GM21360 (cell line): ENCODE data around the gene RHO.

Experiments used
- ATAC-seq: cut with Tn5 transposase; IDR thresholded peaks from one replicate; pipeline ENCODE4 v1.9.1; 2021; ENCODE audit warnings: mild to moderate bottlenecking, moderate library complexity; ENCODE audit not compliant: unreplicated experiment

RHO gene

DNA sequence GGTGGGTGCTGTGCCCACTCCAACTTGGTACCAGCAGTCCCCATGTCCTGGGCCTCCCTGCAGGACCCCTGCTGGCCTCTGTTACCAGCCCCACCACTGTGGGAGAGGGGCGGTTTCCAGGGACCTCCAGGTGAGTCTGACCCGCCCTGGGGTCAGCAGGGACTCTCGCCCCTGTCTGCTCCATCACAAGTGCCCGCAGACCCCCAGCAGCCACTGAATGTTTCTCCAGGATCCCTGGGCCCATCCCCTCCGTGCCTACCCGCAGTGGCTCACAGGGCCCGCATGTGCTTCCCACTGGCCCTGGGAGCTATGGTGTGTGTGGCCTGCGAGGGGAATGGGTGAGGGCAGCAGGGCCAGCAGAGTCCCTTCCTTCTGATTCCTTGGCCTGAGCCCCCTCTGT is 9.9 kb upstream of the RHO start:
- no peak for ATAC-seq

DNA sequence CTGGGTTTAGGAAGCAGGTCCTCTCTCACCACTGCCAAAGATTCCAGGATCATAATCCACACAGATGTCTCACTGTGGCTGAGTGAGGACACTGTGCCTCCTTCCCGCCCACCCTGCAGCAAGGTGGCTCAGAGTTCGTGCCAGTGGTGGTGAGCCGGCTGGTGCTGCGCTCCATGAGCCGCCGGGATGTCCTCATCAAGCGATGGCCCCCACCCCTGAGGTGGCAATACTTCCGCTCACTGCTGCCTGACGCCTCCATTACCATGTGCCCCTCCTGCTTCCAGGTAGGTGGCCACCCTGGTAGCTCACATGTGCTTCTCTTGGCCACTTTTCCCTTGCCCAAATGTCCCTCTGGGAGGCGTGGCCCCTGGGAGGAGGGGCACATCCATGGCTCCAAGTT is 9.0 kb upstream of the RHO start:
- ATAC-seq: no peak

DNA sequence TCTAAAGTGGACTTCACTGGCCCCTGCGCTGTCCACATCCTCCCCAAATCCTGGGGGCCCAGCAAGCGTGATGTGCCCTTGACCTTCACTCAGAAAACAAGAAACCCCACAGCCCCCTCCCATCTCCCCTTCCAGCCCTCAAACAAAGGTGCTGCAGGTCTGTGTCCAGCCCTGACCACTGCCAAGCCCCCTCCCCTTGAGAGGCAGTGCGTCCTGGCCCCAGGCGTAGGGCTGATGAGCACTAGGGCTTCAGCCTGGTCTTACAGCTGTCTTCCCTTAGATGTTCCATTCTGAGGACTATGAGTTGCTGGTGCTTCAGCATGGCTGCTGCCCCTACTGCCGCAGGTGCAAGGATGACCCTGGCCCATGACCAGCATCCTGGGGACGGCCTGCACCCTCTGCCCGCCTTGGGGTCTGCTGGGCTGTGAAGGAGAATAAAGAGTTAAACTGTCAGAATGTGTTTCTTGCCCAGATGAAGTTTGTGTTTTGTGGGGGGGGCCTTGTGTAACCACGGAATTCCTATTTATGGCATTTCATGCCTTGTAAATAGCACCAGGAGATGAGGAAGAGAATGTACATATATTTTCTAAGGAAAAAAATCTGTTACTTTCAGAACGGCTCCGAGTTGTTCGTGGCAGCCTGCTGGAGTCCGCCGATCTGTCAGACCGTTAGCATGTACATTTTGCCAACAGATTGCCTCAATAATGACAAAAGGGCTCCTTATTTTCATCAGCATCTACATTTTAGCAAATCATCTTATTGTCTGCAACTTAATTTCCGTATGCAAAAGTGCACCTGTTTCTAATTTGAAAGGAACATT is 8.3 kb upstream of the RHO start:
- ATAC-seq: no peak

DNA sequence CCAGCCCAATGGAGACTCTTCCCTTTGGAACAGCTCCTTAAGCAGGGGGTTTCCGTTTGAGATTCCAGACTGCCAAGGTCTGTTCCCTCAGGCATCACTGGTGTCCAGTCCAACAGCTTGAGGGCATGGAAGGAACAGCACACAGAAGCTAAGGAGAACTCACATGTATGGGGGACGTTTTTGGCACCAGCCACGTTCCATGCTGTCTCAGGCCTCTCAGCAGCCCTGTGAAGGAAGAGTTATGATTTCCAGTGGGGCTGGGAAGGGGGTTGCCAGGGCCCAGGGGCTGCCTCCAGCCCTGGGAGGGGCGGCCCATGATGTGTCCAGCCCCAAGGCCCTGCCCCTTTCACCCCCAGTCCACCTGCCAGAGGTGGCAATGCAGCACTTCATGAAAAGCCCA is 7.5 kb upstream of the RHO start:
- ATAC-seq: no peak

DNA sequence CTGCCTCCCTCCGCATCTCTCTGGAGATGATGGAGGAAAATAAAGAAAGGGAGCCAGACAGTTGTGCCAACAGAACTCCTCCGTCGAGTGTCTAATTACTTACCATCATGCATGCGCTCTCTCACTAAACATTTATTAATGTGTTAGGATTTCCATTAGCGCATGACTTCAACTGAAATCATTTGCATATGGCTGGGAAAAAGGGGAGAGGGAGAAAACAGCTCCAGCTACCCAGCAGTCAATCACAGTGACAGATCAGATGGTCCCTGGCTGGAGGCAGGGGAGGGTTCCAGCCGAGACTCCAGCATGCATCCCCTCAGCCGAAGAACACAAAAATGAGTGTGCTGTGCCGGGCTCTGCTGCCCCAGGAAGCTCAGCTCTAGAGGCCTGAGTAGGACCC is 6.8 kb upstream of the RHO start:
- no peak for ATAC-seq

DNA sequence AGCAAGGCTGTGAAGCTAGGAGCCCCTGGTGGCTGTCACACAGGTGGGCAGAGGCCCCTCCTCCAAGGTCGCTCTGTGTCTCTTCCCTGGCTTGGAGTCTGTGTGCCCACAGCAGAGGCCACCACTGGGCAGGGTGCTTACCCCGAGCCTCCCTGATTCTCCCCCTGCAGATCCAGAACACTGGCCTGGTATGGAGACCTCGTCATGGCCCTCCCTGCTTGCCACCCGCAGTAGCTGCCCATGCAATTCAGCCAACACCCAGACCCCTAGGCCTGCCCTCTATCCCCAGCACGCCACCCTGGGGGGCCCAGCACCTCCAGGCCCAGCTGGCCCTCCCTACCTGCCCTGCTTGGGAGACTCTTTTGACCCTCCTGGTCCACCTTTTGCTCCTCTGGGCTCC is 5.5 kb upstream of the RHO start:
- ATAC-seq: no peak

DNA sequence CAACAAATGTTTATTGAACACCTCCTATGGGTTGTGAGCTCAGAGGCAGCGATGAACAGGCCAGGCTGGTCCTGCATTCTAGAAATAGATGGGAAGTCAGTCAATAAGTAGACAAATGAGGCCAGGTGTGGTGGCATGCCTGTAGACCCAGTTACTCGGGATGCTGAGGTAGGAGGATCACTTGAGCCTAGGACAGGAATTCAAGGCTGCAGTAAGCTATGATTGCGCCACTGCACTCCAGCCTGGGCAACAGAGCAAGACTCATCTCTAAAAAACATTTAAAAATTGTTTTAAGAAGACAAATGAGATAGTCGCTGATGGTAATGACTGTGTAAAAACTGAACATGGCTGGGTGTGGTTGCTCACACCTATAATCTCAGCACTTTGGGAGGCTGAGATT is 4.4 kb upstream of the RHO start:
- ATAC-seq: no peak

DNA sequence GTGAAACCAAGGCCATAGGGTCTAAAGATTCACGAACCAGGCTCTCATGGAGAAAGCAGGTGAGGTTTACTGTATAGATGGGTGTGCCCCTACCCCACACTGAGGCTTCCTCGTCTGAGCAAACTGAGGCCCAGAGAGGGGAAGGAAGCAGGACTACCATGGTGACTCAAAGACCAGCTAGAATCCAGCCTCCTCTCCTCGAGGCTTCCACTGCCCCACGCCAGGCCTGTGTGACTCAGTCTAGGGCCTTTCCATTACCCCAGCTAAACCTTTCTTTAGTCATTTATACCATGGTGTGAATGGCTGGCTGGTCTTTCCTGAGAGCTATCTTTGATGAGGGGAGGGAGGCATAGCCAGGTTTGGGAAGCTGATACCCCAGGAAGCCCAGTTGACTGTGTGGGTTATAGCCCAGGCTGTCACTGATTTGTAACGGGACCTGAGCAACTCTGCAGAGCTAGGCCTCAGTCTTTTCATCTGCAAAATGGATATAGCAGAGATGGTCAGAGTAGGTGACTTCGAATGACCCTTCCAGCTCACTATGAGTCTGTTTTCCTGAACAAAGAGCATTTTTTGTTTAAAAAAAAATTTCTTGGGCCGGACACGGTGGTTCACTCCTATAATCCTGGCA is 3.0 kb upstream of the RHO start:
- no peak for ATAC-seq

DNA sequence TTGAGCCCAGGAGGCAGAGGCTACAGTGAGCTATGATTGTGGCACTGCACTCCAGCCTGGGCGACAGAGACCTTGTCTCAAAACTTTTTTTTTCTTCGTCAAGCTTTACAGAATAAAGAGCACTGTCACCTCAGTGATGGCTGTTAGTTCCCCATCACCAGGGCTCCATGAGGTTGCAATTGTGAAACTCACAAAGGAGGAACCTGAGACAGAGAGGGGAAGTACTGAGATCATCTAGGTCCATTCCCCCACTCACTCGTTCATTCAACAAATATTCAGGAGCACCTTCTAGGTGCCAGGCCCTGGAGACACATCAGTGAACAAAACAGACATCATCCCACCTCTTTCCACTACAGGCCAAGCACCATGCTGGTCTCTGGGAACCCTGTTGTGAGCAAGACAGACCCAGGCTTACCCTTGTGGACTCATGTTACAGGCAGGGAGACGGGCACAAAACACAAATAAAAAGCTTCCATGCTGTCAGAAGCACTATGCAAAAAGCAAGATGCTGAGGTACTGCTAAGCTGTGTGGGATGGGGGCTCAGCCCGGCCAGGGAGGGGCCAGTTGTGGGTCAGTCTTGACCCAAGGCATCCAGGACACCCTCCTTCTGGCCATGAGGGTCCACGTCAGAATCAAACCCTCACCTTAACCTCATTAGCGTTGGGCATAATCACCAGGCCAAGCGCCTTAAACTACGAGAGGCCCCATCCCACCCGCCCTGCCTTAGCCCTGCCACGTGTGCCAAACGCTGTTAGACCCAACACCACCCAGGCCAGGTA is 2.1 kb upstream of the RHO start:
- ATAC-seq: peak; percentile 96

DNA sequence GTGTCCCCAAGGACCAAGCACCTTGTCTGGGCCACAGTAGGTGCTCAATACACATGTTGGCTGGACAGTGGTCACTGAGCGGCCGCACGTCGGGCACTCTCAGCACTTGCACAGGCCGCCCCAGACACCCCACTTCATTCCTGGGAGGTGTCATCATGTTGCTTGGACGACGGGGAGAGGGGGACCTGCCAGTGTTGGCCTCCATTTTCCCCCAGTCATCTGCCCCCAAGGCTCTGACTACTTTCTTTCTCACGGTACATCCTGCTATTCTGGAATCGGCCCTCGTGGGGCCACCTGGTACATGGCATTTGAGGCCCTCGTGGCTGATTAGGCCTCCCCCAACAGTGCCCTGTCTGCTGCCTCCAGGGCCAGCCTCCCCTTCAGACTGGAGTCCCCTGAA is 1.2 kb upstream of the RHO start:
- ATAC-seq: no peak

DNA sequence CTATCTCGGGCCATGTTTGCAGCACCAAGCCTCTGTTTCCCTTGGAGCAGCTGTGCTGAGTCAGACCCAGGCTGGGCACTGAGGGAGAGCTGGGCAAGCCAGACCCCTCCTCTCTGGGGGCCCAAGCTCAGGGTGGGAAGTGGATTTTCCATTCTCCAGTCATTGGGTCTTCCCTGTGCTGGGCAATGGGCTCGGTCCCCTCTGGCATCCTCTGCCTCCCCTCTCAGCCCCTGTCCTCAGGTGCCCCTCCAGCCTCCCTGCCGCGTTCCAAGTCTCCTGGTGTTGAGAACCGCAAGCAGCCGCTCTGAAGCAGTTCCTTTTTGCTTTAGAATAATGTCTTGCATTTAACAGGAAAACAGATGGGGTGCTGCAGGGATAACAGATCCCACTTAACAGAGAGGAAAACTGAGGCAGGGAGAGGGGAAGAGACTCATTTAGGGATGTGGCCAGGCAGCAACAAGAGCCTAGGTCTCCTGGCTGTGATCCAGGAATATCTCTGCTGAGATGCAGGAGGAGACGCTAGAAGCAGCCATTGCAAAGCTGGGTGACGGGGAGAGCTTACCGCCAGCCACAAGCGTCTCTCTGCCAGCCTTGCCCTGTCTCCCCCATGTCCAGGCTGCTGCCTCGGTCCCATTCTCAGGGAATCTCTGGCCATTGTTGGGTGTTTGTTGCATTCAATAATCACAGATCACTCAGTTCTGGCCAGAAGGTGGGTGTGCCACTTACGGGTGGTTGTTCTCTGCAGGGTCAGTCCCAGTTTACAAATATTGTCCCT is 1.2 kb downstream of the RHO start:
- ATAC-seq: no peak

DNA sequence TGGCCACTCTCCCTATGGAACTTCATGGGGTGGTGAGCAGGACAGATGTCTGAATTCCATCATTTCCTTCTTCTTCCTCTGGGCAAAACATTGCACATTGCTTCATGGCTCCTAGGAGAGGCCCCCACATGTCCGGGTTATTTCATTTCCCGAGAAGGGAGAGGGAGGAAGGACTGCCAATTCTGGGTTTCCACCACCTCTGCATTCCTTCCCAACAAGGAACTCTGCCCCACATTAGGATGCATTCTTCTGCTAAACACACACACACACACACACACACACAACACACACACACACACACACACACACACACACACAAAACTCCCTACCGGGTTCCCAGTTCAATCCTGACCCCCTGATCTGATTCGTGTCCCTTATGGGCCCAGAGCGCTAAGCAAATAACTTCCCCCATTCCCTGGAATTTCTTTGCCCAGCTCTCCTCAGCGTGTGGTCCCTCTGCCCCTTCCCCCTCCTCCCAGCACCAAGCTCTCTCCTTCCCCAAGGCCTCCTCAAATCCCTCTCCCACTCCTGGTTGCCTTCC is 1.9 kb downstream of the RHO start:
- no peak for ATAC-seq

DNA sequence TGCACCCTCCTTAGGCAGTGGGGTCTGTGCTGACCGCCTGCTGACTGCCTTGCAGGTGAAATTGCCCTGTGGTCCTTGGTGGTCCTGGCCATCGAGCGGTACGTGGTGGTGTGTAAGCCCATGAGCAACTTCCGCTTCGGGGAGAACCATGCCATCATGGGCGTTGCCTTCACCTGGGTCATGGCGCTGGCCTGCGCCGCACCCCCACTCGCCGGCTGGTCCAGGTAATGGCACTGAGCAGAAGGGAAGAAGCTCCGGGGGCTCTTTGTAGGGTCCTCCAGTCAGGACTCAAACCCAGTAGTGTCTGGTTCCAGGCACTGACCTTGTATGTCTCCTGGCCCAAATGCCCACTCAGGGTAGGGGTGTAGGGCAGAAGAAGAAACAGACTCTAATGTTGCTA is 2.4 kb downstream of the RHO start:
- no peak for ATAC-seq

DNA sequence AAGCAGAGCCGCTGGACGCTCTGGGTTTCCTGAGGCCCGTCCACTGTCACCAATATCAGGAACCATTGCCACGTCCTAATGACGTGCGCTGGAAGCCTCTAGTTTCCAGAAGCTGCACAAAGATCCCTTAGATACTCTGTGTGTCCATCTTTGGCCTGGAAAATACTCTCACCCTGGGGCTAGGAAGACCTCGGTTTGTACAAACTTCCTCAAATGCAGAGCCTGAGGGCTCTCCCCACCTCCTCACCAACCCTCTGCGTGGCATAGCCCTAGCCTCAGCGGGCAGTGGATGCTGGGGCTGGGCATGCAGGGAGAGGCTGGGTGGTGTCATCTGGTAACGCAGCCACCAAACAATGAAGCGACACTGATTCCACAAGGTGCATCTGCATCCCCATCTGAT is 3.3 kb downstream of the RHO start:
- no peak for ATAC-seq

DNA sequence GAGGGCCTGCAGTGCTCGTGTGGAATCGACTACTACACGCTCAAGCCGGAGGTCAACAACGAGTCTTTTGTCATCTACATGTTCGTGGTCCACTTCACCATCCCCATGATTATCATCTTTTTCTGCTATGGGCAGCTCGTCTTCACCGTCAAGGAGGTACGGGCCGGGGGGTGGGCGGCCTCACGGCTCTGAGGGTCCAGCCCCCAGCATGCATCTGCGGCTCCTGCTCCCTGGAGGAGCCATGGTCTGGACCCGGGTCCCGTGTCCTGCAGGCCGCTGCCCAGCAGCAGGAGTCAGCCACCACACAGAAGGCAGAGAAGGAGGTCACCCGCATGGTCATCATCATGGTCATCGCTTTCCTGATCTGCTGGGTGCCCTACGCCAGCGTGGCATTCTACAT is 3.8 kb downstream of the RHO start:
- no peak for ATAC-seq

DNA sequence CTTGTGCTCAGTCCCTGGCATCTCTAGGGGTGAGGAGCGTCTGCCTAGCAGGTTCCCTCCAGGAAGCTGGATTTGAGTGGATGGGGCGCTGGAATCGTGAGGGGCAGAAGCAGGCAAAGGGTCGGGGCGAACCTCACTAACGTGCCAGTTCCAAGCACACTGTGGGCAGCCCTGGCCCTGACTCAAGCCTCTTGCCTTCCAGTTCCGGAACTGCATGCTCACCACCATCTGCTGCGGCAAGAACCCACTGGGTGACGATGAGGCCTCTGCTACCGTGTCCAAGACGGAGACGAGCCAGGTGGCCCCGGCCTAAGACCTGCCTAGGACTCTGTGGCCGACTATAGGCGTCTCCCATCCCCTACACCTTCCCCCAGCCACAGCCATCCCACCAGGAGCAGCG is 5.0 kb downstream of the RHO start:
- no peak for ATAC-seq

DNA sequence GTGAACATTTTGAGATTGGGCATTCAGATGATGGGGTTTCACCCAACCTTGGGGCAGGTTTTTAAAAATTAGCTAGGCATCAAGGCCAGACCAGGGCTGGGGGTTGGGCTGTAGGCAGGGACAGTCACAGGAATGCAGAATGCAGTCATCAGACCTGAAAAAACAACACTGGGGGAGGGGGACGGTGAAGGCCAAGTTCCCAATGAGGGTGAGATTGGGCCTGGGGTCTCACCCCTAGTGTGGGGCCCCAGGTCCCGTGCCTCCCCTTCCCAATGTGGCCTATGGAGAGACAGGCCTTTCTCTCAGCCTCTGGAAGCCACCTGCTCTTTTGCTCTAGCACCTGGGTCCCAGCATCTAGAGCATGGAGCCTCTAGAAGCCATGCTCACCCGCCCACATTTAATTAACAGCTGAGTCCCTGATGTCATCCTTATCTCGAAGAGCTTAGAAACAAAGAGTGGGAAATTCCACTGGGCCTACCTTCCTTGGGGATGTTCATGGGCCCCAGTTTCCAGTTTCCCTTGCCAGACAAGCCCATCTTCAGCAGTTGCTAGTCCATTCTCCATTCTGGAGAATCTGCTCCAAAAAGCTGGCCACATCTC is 6.1 kb downstream of the RHO start:
- no peak for ATAC-seq

DNA sequence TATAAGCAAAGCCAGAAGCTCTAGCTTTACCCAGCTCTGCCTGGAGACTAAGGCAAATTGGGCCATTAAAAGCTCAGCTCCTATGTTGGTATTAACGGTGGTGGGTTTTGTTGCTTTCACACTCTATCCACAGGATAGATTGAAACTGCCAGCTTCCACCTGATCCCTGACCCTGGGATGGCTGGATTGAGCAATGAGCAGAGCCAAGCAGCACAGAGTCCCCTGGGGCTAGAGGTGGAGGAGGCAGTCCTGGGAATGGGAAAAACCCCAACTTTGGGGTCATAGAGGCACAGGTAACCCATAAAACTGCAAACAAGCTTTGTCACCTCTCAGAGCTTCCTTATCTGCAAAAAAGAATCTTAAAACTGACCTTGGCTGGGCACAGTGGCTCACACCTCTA is 6.6 kb downstream of the RHO start:
- ATAC-seq: no peak

DNA sequence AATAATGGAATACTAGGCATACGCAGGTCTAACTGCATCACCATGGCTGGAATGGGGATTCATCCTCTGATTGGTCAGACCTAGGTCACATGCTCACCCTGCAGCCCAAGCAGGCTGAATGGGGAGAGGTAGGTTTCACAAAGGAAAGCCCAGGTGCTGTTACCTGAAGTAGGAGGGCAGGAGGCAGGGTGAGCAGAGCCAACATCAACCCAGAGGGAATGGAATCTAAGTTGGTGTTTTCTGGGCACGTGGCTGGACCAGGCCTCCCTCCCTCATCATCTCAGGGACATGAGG is 7.9 kb downstream of the RHO start:
- ATAC-seq: no peak

DNA sequence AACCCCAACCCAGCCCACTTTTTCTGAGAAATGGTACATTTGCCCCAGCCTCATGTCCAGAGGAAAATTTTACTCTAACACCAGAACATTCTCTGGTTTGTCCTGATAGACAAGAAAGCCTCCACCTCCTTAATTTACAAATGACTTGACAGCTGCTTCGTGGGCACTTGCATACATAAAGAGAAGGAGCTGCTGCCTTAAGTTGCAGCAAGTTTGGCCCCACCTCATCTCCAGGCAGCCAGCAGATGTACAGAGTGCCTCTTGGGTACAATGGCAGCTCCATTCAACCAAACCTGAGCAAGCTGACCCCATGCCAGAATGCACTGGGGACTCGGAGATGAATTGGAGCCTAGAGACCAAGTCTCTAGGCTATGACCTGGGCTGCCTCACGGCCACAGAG is 8.4 kb downstream of the RHO start:
- ATAC-seq: no peak

DNA sequence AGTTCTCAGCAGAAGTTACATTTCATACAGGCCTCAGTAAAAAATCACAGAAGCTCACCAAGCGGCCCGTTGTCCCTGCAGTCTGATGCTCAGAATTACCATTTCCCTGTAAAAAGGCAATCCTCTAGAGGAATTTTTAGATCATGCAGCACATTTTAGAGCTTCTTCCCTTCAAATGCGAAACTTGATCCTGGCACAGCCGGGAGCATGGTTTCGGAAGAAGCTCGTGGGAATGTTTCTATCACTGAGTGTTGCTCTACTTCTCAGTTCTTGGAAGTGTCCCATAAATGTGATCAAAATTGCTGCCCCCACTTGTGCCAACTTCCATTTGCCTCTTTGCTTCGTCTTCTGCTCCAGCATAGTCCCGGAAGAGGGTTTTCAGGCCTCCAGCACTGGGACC is 10.8 kb downstream of the RHO start:
- no peak for ATAC-seq
